WTC11 (cell line): Measurements from ENCODE around the gene ARL4D. TPM values are rescaled to one million over a fixed set of nuclear protein-coding genes. Genes with fewer than 3 reads are reported as not detected.
A peak's percentile ranks its signal among the peaks of the same experiment; 100 is the strongest.

Source experiments
- ATAC-seq: fragments of 200-7000 bp; cut with Tn5 transposase; 2 replicates; pipeline ENCODE4 v1.10.0; 2021; ENCODE audit warnings: mild to moderate bottlenecking, moderate library complexity
- CTCF ChIA-PET: fragments of 300-600 bp; sonication (Branson Sonifier 250); formaldehyde crosslinking; loops from one replicate; lab custom pipeline; 2021; ENCODE audit warnings: antibody characterized with exemption; lab: Charles Lee
- POLR2A ChIA-PET: fragments of 350-600 bp; sonication (Branson Sonifier 250); formaldehyde crosslinking; loops from one replicate; lab custom pipeline; 2021; ENCODE audit warnings: antibody characterized with exemption; lab: Charles Lee
- DNase-seq: peaks from one replicate; pipeline ENCODE4 v3.0.0; 2021; ENCODE audit warnings: low spot score
- H3K27ac Mint-ChIP-seq: 2 replicates; pipeline ENCODE4 v1.8.0; 2021; ENCODE audit warnings: mixed read lengths
- H3K27me3 Mint-ChIP-seq: 2 replicates; pipeline ENCODE4 v1.8.0; 2021; ENCODE audit warnings: low read depth, mild to moderate bottlenecking, moderate library complexity, mixed read lengths
- H3K36me3 Mint-ChIP-seq: 2 replicates; pipeline ENCODE4 v1.8.0; 2021; ENCODE audit warnings: mixed read lengths
- H3K4me1 Mint-ChIP-seq: 2 replicates; pipeline ENCODE4 v1.8.0; 2022; ENCODE audit warnings: mixed read lengths
- H3K4me3 Mint-ChIP-seq: 2 replicates; pipeline ENCODE4 v1.8.0; 2021; ENCODE audit warnings: mild to moderate bottlenecking, moderate library complexity, mixed read lengths
- H3K9me3 Mint-ChIP-seq: 2 replicates; pipeline ENCODE4 v1.8.0; 2021; ENCODE audit warnings: mixed read lengths
- ATF6 ChIP-seq: sonication (generic); formaldehyde crosslinking; IDR thresholded peaks from 2 replicates; pipeline ENCODE4 v1.8.1; 2023; ENCODE audit warnings: mild to moderate bottlenecking, missing genetic modification reagents
- CDX4 ChIP-seq: fragments of 250-450 bp; sonication (Bioruptor Pico); IDR thresholded peaks from 2 replicates; pipeline ENCODE4 v1.9.0; 2021; ENCODE audit warnings: moderate library complexity, mild to moderate bottlenecking, inconsistent platforms, borderline replicate concordance
- E2F1 ChIP-seq: sonication (generic); formaldehyde crosslinking; IDR thresholded peaks from 2 replicates; pipeline ENCODE4 v1.8.0; 2022; ENCODE audit warnings: mild to moderate bottlenecking, missing genetic modification reagents
- E2F5 ChIP-seq: sonication (generic); formaldehyde crosslinking; IDR thresholded peaks from 2 replicates; pipeline ENCODE4 v1.8.1; 2022; ENCODE audit warnings: mild to moderate bottlenecking, moderate library complexity, missing genetic modification reagents
- FOXK1 ChIP-seq: sonication (generic); formaldehyde crosslinking; IDR thresholded peaks from 2 replicates; pipeline ENCODE4 v1.8.0; 2022; ENCODE audit warnings: mild to moderate bottlenecking, moderate library complexity, missing genetic modification reagents
- FOXP4 ChIP-seq: sonication (generic); formaldehyde crosslinking; IDR thresholded peaks from 2 replicates; pipeline ENCODE4 v1.8.0; 2022; ENCODE audit warnings: mild to moderate bottlenecking, missing genetic modification reagents
- GRHL2 ChIP-seq: fragments of 250-450 bp; sonication (Bioruptor Pico); IDR thresholded peaks from 2 replicates; pipeline ENCODE4 v1.8.0; 2022; ENCODE audit warnings: mild to moderate bottlenecking, moderate library complexity; ENCODE audit not compliant: insufficient replicate concordance, severe bottlenecking
- GTF2I ChIP-seq: fragments of 250-450 bp; sonication (Bioruptor Pico); conservative IDR thresholded peaks from 2 replicates; pipeline ENCODE4 v1.4.0; 2021; ENCODE audit warnings: mild to moderate bottlenecking
- KAT7 ChIP-seq: sonication (generic); formaldehyde crosslinking; IDR thresholded peaks from 2 replicates; pipeline ENCODE4 v1.8.1; 2023; ENCODE audit warnings: missing genetic modification reagents, mild to moderate bottlenecking, borderline replicate concordance
- NFATC4 ChIP-seq: fragments of 250-450 bp; sonication (Bioruptor Pico); IDR thresholded peaks from 2 replicates; pipeline ENCODE4 v1.9.0; 2021; ENCODE audit warnings: mild to moderate bottlenecking
- NR1H2 ChIP-seq: sonication (generic); formaldehyde crosslinking; IDR thresholded peaks from 2 replicates; pipeline ENCODE4 v1.9.0; 2021; ENCODE audit warnings: mild to moderate bottlenecking, moderate library complexity, missing genetic modification reagents
- NR3C1 ChIP-seq: sonication (generic); formaldehyde crosslinking; conservative IDR thresholded peaks from 2 replicates; pipeline ENCODE4 v1.8.1; 2023; ENCODE audit warnings: low read depth, mild to moderate bottlenecking, missing genetic modification reagents
- RORB ChIP-seq: fragments of 250-450 bp; sonication (Bioruptor Pico); IDR thresholded peaks from 2 replicates; pipeline ENCODE4 v1.9.0; 2021; ENCODE audit warnings: mild to moderate bottlenecking
- SOX15 ChIP-seq: fragments of 250-450 bp; sonication (Bioruptor Pico); IDR thresholded peaks from 2 replicates; pipeline ENCODE4 v1.9.0; 2021; ENCODE audit warnings: mild to moderate bottlenecking
- TCF7 ChIP-seq: sonication (generic); formaldehyde crosslinking; IDR thresholded peaks from 2 replicates; pipeline ENCODE4 v1.8.0; 2022; ENCODE audit warnings: mild to moderate bottlenecking, low read depth, missing genetic modification reagents, moderate library complexity
- TP53 ChIP-seq: sonication (generic); formaldehyde crosslinking; IDR thresholded peaks from 2 replicates; pipeline ENCODE4 v1.8.1; 2023; ENCODE audit warnings: mild to moderate bottlenecking, missing genetic modification reagents
- USF2 ChIP-seq: sonication (generic); formaldehyde crosslinking; IDR thresholded peaks from 2 replicates; pipeline ENCODE4 v1.8.1; 2023; ENCODE audit warnings: mild to moderate bottlenecking, missing genetic modification reagents, moderate library complexity
- ZMAT4 ChIP-seq: fragments of 250-450 bp; sonication (Bioruptor Pico); IDR thresholded peaks from 2 replicates; pipeline ENCODE4 v1.9.0; 2021; ENCODE audit warnings: mild to moderate bottlenecking
- ZNF423 ChIP-seq: fragments of 250-450 bp; sonication (Bioruptor Pico); IDR thresholded peaks from 2 replicates; pipeline ENCODE4 v2.1.2; 2022; ENCODE audit warnings: mild to moderate bottlenecking, moderate library complexity
- ZSCAN18 ChIP-seq: fragments of 250-450 bp; sonication (Bioruptor Pico); IDR thresholded peaks from 2 replicates; pipeline ENCODE4 v2.1.2; 2022; ENCODE audit warnings: mild to moderate bottlenecking, moderate library complexity
- total RNA-seq: library from RNA; stranded (reverse); gene quantifications from 3 replicates; pipeline ENCODE4 v1.2.3, GENCODE V29; 2021

The ARL4D gene
- total RNA-seq, 1 experiment from 2014 or later = 11.9 TPM

- peak; percentile 98 for TF ChIP-seq NFATC4 (CRISPR knock-in tag)
- TF ChIP-seq ZSCAN18 (CRISPR knock-in tag) = no peak
- no peak for TF ChIP-seq ATF6 (CRISPR knock-in tag)
- peak; percentile 99 for TF ChIP-seq CDX4 (CRISPR knock-in tag)
- TF ChIP-seq NR1H2 (CRISPR knock-in tag) = no peak
- TF ChIP-seq NR3C1 (CRISPR knock-in tag) = no peak
- no peak for TF ChIP-seq E2F1
- no peak for TF ChIP-seq TCF7 (CRISPR knock-in tag)
- TF ChIP-seq SOX15 = peak; percentile 78
- no peak for TF ChIP-seq GTF2I (CRISPR knock-in tag)
- no peak for TF ChIP-seq KAT7 (CRISPR knock-in tag)
- TF ChIP-seq FOXK1 (CRISPR knock-in tag) = no peak
Measured at GRCh38 chr17:43367737-43368242, 31.0 kb upstream of the ARL4D start (continued).

GRCh38 chr17:43368740-43369506 is 29.9 kb upstream of the ARL4D start:
- DNase-seq (peak; percentile 85), ATAC-seq (peak; percentile 70)
- Mint-ChIP-seq H3K36me3 (peaks cover 3% of the 10 kb centered on the region; the same call in 1 of the 2 replicates), H3K27ac (peak overlapping the region; percentile 100), H3K4me1 (peaks cover 34% of the 10 kb centered on the region), H3K4me3 (peak overlapping the region; percentile 74), H3K27me3 (no peaks in the 10 kb centered on the region), H3K9me3 (peaks cover 4% of the 10 kb centered on the region; the same call in 1 of the 2 replicates)
- ChIA-PET POLR2A (interaction anchor here (0.7 to 3.7 kb wide), 13 partner anchors 8 to 345 kb away, joined by 3 to 43 read pairs (median 7); partner anchors contain the start of genes ARL4D and DHX8), CTCF (interaction anchor here (0.7 to 3.5 kb wide), 11 partner anchors 8 to 640 kb away, joined by 3 to 38 read pairs (median 6); partner anchors contain the start of genes ARL4D and DHX8)
- no peak for TF ChIP-seq E2F5 (CRISPR knock-in tag)
- no peak for TF ChIP-seq GRHL2 (CRISPR knock-in tag)
- TF ChIP-seq ZMAT4 (CRISPR knock-in tag) = no peak
- TF ChIP-seq FOXP4 = 0 out of 2 replicates have a peak, but pooled peaks have one; percentile 14
- TF ChIP-seq RORB (CRISPR knock-in tag) = no peak
- 0 out of 2 replicates have a peak, but pooled peaks have one; percentile 17 for TF ChIP-seq FOXK1 (CRISPR knock-in tag)
- TF ChIP-seq E2F1 = 0 out of 2 replicates have a peak, but pooled peaks have one; percentile 15
- no peak for TF ChIP-seq USF2
- peak; percentile 49; the same call in 1 of the 2 replicates for TF ChIP-seq TP53 (CRISPR knock-in tag)
- TF ChIP-seq ZNF423 = peak; percentile 70
- no peak for TF ChIP-seq ATF6 (CRISPR knock-in tag)
